SK-N-SH treated with all-trans-retinoic acid at 6 μM for 48 hours (cell line): ENCODE measurements around the gene LHFPL2.
A peak's percentile ranks its signal among the peaks of the same experiment; 100 is the strongest.

Experiments
- ATAC-seq: fragments of 200-7000 bp; cut with Tn5 transposase; 3 replicates; pipeline ENCODE4 v1.9.1; 2020; ENCODE audit warnings: mild to moderate bottlenecking, moderate library complexity
- ARNTL ChIP-seq: fragments of 450-650 bp; formaldehyde crosslinking; IDR thresholded peaks from 2 replicates; pipeline ENCODE4 v1.5.0; 2020; ENCODE audit warnings: low read depth, mild to moderate bottlenecking, moderate library complexity, borderline replicate concordance
- BACH2 ChIP-seq: fragments of 250-450 bp; sonication (Bioruptor Pico); IDR thresholded peaks from 2 replicates; pipeline ENCODE4 v1.9.0; 2021; ENCODE audit warnings: mild to moderate bottlenecking, borderline replicate concordance
- CSDC2 ChIP-seq: fragments of 250-450 bp; sonication (Bioruptor Pico); IDR thresholded peaks from 2 replicates; pipeline ENCODE4 v1.5.0; 2020; ENCODE audit warnings: mild to moderate bottlenecking, moderate library complexity
- ESRRG ChIP-seq: fragments of 250-450 bp; sonication (Bioruptor Pico); IDR thresholded peaks from 2 replicates; pipeline ENCODE4 v1.6.1; 2021; ENCODE audit warnings: mild to moderate bottlenecking
- GLIS3 ChIP-seq: fragments of 250-450 bp; sonication (Bioruptor Pico); IDR thresholded peaks from 2 replicates; pipeline ENCODE4 v1.5.0; 2020; ENCODE audit warnings: mild to moderate bottlenecking, moderate library complexity
- ISL1 ChIP-seq: fragments of 250-450 bp; sonication (Bioruptor Pico); IDR thresholded peaks from 2 replicates; pipeline ENCODE4 v2.1.2; 2022; ENCODE audit warnings: mild to moderate bottlenecking, moderate library complexity
- OSR1 ChIP-seq: fragments of 250-450 bp; sonication (Bioruptor Pico); IDR thresholded peaks from 2 replicates; pipeline ENCODE4 v1.8.0; 2022; ENCODE audit warnings: moderate library complexity, mild to moderate bottlenecking, inconsistent platforms
- PPARA ChIP-seq: fragments of 250-450 bp; sonication (Bioruptor Pico); IDR thresholded peaks from 2 replicates; pipeline ENCODE4 v1.5.0; 2020; ENCODE audit warnings: mild to moderate bottlenecking, borderline replicate concordance
- RARB ChIP-seq: fragments of 250-450 bp; sonication (Bioruptor Pico); IDR thresholded peaks from 2 replicates; pipeline ENCODE4 v1.8.0; 2021; ENCODE audit warnings: mild to moderate bottlenecking, moderate library complexity
- SNAI2 ChIP-seq: fragments of 250-450 bp; sonication (Bioruptor Pico); IDR thresholded peaks from 2 replicates; pipeline ENCODE4 v1.5.0; 2020; ENCODE audit warnings: mild to moderate bottlenecking, moderate library complexity
- TCF4 ChIP-seq: fragments of 250-450 bp; sonication (Bioruptor Pico); IDR thresholded peaks from 2 replicates; pipeline ENCODE4 v1.8.0; 2021; ENCODE audit warnings: mild to moderate bottlenecking, moderate library complexity, borderline replicate concordance
- ZFP3 ChIP-seq: fragments of 250-450 bp; sonication (Bioruptor Pico); IDR thresholded peaks from 2 replicates; pipeline ENCODE4 v1.5.0; 2020; ENCODE audit warnings: mild to moderate bottlenecking, moderate library complexity
- ZFP30 ChIP-seq: fragments of 450-650 bp; formaldehyde crosslinking; IDR thresholded peaks from 2 replicates; pipeline ENCODE4 v1.5.0; 2022; ENCODE audit warnings: mild to moderate bottlenecking, moderate library complexity
- ZNF565 ChIP-seq: fragments of 450-650 bp; formaldehyde crosslinking; conservative IDR thresholded peaks from 2 replicates; pipeline ENCODE4 v1.5.0; 2020; ENCODE audit warnings: low read depth, mild to moderate bottlenecking, moderate library complexity
- ZNF70 ChIP-seq: fragments of 450-650 bp; formaldehyde crosslinking; IDR thresholded peaks from 2 replicates; pipeline ENCODE4 v1.5.0; 2020; ENCODE audit warnings: mild to moderate bottlenecking, moderate library complexity
- TF ChIP-seq, protein P1 (sequence below): fragments of 250-450 bp; sonication (Bioruptor Pico); IDR thresholded peaks from 2 replicates; pipeline ENCODE4 v1.5.1; 2020; ENCODE audit warnings: low read depth, mild to moderate bottlenecking, moderate library complexity
- TF ChIP-seq, protein P2 (sequence below): fragments of 250-450 bp; sonication (Bioruptor Pico); IDR thresholded peaks from 2 replicates; pipeline ENCODE4 v1.5.1; 2021; ENCODE audit warnings: mild to moderate bottlenecking, moderate library complexity
- TF ChIP-seq, protein P3 (sequence below): fragments of 250-450 bp; sonication (Bioruptor Pico); IDR thresholded peaks from 2 replicates; pipeline ENCODE4 v1.5.0; 2020; ENCODE audit warnings: mild to moderate bottlenecking, moderate library complexity
- TF ChIP-seq, protein P4 (sequence below): fragments of 250-450 bp; sonication (Bioruptor Pico); IDR thresholded peaks from 2 replicates; pipeline ENCODE4 v1.8.0; 2021; ENCODE audit warnings: low read depth, mild to moderate bottlenecking, moderate library complexity, borderline replicate concordance
- TF ChIP-seq, protein P5 (sequence below): fragments of 250-450 bp; sonication (Bioruptor Pico); IDR thresholded peaks from 2 replicates; pipeline ENCODE4 v1.8.0; 2020; ENCODE audit warnings: mild to moderate bottlenecking, moderate library complexity, borderline replicate concordance

The LHFPL2 gene

DNA sequence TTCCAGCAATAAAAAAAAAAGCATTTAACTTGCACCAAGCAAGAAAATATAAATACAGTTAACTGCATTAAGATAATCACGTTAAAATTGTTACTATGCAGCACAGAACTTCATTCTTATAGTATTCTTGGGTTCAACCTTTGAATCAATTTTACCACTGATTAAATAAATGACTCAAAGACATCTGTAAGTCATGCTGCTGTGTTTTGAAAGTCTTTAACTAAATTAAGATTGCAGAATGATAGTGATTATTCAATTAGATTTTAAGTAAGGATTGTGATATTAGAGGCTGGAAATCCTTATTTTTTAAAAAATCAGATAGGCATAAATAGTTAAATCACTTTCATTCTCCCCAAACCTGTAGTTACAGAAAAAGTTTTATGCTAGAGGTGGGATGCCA is 171.8 kb downstream of the LHFPL2 start:
- no peak for ATAC-seq
- TF ChIP-seq OSR1 (CRISPR knock-in tag) (no peak), TCF4 (CRISPR knock-in tag) (peak; percentile 66; the same call in 1 of the 2 replicates), PPARA (no peak), ZFP3 (CRISPR knock-in tag) (no peak), ZNF70 (no peak), CSDC2 (no peak), BACH2 (CRISPR knock-in tag) (no peak), ZFP30 (CRISPR knock-in tag) (no peak), ISL1 (peak; percentile 41; the same call in 1 of the 2 replicates), SNAI2 (CRISPR knock-in tag) (no peak), ARNTL (CRISPR knock-in tag) (no peak), RARB (CRISPR knock-in tag) (no peak), ESRRG (CRISPR knock-in tag) (no peak), ZNF565 (no peak)
- TF ChIP-seq, protein P1, sequence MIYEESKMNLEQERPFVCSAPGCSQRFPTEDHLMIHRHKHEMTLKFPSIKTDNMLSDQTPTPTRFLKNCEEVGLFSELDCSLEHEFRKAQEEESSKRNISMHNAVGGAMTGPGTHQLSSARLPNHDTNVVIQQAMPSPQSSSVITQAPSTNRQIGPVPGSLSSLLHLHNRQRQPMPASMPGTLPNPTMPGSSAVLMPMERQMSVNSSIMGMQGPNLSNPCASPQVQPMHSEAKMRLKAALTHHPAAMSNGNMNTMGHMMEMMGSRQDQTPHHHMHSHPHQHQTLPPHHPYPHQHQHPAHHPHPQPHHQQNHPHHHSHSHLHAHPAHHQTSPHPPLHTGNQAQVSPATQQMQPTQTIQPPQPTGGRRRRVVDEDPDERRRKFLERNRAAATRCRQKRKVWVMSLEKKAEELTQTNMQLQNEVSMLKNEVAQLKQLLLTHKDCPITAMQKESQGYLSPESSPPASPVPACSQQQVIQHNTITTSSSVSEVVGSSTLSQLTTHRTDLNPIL (CRISPR knock-in tag) = no peak
- TF ChIP-seq, protein P2, sequence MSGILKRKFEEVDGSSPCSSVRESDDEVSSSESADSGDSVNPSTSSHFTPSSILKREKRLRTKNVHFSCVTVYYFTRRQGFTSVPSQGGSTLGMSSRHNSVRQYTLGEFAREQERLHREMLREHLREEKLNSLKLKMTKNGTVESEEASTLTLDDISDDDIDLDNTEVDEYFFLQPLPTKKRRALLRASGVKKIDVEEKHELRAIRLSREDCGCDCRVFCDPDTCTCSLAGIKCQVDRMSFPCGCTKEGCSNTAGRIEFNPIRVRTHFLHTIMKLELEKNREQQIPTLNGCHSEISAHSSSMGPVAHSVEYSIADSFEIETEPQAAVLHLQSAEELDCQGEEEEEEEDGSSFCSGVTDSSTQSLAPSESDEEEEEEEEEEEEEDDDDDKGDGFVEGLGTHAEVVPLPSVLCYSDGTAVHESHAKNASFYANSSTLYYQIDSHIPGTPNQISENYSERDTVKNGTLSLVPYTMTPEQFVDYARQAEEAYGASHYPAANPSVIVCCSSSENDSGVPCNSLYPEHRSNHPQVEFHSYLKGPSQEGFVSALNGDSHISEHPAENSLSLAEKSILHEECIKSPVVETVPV = no peak
- TF ChIP-seq, protein P3, sequence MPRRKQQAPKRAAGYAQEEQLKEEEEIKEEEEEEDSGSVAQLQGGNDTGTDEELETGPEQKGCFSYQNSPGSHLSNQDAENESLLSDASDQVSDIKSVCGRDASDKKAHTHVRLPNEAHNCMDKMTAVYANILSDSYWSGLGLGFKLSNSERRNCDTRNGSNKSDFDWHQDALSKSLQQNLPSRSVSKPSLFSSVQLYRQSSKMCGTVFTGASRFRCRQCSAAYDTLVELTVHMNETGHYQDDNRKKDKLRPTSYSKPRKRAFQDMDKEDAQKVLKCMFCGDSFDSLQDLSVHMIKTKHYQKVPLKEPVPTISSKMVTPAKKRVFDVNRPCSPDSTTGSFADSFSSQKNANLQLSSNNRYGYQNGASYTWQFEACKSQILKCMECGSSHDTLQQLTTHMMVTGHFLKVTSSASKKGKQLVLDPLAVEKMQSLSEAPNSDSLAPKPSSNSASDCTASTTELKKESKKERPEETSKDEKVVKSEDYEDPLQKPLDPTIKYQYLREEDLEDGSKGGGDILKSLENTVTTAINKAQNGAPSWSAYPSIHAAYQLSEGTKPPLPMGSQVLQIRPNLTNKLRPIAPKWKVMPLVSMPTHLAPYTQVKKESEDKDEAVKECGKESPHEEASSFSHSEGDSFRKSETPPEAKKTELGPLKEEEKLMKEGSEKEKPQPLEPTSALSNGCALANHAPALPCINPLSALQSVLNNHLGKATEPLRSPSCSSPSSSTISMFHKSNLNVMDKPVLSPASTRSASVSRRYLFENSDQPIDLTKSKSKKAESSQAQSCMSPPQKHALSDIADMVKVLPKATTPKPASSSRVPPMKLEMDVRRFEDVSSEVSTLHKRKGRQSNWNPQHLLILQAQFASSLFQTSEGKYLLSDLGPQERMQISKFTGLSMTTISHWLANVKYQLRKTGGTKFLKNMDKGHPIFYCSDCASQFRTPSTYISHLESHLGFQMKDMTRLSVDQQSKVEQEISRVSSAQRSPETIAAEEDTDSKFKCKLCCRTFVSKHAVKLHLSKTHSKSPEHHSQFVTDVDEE = no peak
- TF ChIP-seq, protein P4, sequence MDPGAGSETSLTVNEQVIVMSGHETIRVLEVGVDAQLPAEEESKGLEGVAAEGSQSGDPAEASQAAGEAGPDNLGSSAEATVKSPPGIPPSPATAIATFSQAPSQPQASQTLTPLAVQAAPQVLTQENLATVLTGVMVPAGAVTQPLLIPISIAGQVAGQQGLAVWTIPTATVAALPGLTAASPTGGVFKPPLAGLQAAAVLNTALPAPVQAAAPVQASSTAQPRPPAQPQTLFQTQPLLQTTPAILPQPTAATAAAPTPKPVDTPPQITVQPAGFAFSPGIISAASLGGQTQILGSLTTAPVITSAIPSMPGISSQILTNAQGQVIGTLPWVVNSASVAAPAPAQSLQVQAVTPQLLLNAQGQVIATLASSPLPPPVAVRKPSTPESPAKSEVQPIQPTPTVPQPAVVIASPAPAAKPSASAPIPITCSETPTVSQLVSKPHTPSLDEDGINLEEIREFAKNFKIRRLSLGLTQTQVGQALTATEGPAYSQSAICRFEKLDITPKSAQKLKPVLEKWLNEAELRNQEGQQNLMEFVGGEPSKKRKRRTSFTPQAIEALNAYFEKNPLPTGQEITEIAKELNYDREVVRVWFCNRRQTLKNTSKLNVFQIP = no peak
- TF ChIP-seq, protein P5, sequence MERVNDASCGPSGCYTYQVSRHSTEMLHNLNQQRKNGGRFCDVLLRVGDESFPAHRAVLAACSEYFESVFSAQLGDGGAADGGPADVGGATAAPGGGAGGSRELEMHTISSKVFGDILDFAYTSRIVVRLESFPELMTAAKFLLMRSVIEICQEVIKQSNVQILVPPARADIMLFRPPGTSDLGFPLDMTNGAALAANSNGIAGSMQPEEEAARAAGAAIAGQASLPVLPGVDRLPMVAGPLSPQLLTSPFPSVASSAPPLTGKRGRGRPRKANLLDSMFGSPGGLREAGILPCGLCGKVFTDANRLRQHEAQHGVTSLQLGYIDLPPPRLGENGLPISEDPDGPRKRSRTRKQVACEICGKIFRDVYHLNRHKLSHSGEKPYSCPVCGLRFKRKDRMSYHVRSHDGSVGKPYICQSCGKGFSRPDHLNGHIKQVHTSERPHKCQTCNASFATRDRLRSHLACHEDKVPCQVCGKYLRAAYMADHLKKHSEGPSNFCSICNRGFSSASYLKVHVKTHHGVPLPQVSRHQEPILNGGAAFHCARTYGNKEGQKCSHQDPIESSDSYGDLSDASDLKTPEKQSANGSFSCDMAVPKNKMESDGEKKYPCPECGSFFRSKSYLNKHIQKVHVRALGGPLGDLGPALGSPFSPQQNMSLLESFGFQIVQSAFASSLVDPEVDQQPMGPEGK (CRISPR knock-in tag) = 0 out of 2 replicates have a peak, but pooled peaks have one; percentile 50

DNA sequence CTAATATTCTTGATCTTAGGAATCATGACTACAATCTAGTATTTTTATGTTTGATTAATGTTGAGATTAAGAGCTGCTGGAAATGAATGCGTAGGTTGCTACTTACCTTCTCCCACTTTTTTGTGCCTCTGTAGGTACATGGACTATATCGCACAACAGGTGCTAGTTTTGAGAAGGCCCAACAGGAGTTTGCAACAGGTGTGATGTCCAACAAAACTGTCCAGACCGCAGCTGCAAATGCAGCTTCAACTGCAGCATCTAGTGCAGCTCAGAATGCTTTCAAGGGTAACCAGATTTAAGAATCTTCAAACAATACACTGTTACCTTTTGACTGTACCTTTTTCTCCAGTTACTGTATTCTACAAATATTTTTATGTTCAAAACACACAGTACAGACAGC is 173.2 kb downstream of the LHFPL2 start:
- ATAC-seq = no peak
- TF ChIP-seq SNAI2 (CRISPR knock-in tag) (no peak), ARNTL (CRISPR knock-in tag) (no peak), BACH2 (CRISPR knock-in tag) (no peak), GLIS3 (CRISPR knock-in tag) (no peak)
- TF ChIP-seq, protein P4 = no peak
- TF ChIP-seq, protein P2 = no peak
- TF ChIP-seq, protein P5 (CRISPR knock-in tag) = no peak
- TF ChIP-seq, protein P3 = no peak
- TF ChIP-seq, protein P1 (CRISPR knock-in tag) = no peak
